HG02870 (cell line): ENCODE data around the gene CNEP1R1.

Source experiments
- ATAC-seq: cut with Tn5 transposase; IDR thresholded peaks from one replicate; pipeline ENCODE4 v1.9.1; 2021; ENCODE audit warnings: mild to moderate bottlenecking, moderate library complexity; ENCODE audit not compliant: unreplicated experiment

Gene CNEP1R1

GRCh38 chr16:50015631-50016030 lies 9.4 kb upstream of the CNEP1R1 start:
- ATAC-seq = no peak

DNA sequence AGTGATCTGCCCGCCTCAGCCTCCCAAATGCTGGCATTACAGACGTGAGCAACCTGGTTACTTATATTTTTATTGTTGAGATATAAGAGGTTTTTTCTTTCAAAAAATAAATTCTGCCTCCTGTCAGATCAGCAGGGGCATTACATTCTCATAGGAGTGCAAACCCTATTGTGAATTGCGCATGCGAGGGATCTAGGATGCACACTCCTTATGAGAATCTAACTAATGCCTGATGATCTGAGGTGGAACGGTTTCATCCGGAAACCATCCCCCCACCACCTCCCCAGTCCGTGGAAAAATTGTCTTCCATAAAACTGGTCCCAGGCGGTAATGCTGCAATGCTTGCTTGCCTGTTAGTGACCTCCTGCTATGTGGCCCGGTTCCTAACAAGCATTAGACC lies 7.5 kb upstream of the CNEP1R1 start:
- ATAC-seq = no peak

DNA sequence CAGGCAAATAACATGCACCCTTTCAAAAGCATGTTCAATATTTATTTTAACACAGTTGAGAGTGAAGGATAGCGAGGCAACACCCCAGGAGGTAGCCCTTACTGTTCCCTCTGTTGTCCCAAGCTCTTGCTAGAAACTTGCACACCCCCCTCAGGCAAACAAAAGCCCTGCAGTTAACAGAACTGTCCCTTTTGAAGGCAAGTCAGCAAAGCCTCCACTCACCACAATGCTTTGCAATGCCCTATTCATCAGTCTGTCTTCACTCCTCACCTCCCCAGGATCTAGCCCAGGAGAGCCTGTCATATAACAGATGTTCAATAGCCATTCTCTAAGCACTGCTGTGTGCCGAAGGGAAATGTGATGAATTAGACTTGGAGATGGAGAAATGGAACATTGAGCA lies 3.5 kb upstream of the CNEP1R1 start:
- no peak for ATAC-seq

- ATAC-seq = no peak
Observed at GRCh38 chr16:50023641-50024040, 1.4 kb upstream of the CNEP1R1 start.

DNA sequence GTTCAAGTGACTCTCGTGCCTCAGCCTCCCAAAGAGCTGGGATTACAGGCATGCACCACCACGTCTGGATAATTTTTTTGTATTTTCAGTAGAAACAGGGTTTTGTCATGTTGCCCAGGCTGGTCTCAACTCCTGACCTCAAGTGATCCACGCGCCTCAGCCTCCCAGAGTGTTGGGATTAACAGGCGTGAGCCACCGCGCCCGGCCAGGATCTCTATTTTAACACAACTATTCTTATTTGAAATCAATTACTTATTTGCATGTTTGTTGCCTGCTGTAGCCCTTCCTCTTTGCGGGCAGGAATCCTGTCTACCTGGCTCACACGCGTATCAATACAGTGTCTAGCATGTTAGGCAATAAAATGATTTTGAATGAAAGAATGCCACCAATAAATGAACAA lies 818 bp upstream of the CNEP1R1 start:
- ATAC-seq = no peak

DNA sequence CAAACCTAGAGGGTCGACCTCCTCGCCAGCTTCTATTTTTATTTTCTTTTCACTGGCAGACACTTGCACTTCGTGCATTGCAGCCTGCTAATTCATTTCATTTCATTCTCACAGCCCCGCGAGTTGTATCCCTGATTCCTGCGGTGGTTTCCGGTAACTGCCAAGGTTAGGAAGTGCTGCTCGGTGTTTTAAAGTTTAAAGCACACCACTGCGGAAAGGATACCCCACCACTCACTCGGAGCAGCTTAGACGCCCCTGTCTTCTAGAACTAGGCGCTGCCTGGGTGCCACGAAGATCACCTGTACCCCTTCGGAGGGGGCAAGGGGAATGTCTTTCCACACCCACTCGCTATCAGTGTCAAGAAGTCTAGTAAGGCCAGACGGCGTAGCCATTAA lies 509 bp downstream of the CNEP1R1 start:
- peak; percentile 2 for ATAC-seq

DNA sequence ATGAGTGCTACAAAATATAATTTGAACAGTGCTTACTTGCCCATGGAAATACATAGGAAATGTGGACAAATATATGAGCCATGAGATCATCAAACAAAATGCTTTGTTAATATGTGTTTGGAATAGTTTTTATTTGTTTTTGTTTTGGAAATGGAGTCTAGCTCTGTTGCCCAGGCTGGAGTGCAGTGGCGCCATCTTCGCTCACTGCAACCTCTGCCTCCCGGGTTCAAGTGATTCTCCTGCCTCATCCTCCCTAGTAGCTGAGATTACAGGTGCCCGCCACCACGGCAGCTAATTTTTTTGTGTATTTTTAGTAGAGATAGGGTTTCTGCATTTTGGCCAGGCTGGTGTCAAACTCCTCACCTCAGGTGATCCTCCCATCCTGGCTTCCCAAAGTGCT lies 2.8 kb downstream of the CNEP1R1 start:
- no peak for ATAC-seq

- ATAC-seq = no peak
Observed at GRCh38 chr16:50035468-50035992, 10.5 kb downstream of the CNEP1R1 start.

GRCh38 chr16:50036426-50036825 lies 11.4 kb downstream of the CNEP1R1 start:
- ATAC-seq = no peak

- no peak for ATAC-seq
Observed at GRCh38 chr16:50037662-50038220, 12.7 kb downstream of the CNEP1R1 start.

DNA sequence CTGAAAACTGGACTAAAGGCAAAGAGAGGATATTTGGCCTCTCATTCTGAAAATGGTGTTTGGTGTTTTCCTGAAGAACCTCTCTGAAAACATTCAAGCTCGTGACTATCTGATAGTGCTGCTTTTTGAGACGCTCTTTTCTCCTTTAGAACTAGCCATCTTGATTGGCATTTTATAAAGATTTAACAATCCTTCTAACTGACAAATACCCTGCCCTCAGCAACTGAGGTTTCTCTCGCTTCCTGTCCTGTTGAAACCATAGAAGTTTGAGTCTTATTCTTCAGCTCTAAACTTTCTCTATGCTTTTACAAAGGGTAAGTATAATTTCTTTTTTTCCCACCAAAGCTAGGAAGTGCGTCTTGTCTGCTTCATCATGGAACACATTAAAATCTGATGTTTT lies 13.3 kb downstream of the CNEP1R1 start:
- ATAC-seq = no peak

- ATAC-seq = no peak
Observed at GRCh38 chr16:50038756-50039529, 13.9 kb downstream of the CNEP1R1 start.

DNA sequence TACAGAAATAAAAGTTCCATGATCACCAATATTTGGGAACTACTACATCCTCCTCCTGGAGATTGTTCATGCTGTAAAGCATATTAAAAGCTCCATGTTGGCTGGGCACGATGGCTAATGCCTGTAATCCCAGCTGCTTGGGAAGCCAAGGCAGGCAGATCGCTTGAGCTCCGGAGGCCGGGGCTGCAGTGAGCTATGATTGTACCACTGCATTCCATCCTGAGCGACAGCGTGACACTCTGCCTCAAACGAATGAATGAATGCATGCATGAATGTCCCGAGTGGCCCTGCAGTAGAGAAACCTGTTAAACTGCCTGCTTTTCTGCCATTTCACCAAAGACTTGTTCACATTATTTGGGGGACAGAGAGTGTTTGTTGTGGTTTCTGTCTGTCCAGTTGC lies 15.0 kb downstream of the CNEP1R1 start:
- ATAC-seq = no peak

- ATAC-seq = no peak
Observed at GRCh38 chr16:50040710-50041109, 15.7 kb downstream of the CNEP1R1 start.

GRCh38 chr16:50043358-50043757 lies 18.3 kb downstream of the CNEP1R1 start:
- ATAC-seq = no peak

DNA sequence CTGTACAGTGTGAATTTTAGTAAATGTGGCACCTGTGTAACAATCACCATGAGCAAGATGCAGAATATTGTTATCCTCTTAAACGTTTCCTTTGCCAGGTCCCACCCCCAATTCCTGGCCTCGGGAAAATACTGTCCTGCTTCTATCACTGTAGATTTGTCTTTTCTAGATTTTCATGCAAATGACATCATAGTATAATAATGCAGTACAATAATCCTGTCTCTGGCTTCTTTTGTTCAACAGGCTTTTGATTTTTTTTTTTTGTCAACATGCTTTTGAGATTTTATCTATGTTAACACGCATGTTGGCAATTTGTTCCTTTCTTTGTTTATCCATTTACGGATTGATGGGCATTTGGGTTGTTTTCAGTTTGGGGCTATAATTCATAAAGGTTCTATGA lies 20.4 kb downstream of the CNEP1R1 start:
- no peak for ATAC-seq

DNA sequence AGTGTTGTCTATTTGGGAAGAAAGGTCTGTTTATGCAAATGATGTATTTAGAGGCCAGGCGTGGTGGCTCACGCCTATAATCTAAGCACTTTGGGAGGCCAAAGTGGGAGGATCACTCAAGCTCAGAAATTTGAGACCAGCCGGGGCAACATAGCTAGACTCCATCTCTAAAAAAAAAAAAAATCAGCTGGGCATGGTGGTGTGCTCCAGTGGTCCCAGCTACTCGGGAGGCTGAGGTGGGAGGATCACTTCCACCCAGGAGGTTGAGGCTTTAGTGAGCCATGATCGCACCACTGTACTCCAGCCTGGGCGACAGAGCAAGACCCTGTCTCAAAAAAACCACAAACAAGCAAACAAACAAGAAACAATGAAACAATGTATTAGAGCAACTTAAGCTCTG lies 21.8 kb downstream of the CNEP1R1 start:
- no peak for ATAC-seq

DNA sequence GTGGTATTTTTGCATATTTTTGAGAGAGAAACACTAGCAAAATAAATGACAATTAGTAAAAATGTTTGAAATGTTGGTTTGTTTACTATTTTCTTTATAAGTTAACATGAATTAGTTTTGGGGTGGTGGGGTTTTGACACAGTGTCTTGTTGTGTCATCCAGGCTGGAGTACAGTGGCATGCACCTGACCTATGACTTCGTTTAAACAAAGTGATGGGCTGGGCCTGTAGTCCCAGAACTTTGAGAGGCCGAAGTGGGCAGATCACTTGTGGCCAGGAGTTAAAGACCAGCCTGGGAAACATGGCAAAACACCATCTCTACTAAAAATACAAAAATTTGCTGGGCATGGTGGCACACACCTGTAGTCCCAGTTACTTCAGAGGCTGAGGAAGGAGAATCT lies 22.8 kb downstream of the CNEP1R1 start:
- no peak for ATAC-seq

GRCh38 chr16:50050802-50051201 lies 25.8 kb downstream of the CNEP1R1 start:
- ATAC-seq = no peak

- ATAC-seq = no peak
Observed at GRCh38 chr16:50056226-50056625, 31.2 kb downstream of the CNEP1R1 start.

DNA sequence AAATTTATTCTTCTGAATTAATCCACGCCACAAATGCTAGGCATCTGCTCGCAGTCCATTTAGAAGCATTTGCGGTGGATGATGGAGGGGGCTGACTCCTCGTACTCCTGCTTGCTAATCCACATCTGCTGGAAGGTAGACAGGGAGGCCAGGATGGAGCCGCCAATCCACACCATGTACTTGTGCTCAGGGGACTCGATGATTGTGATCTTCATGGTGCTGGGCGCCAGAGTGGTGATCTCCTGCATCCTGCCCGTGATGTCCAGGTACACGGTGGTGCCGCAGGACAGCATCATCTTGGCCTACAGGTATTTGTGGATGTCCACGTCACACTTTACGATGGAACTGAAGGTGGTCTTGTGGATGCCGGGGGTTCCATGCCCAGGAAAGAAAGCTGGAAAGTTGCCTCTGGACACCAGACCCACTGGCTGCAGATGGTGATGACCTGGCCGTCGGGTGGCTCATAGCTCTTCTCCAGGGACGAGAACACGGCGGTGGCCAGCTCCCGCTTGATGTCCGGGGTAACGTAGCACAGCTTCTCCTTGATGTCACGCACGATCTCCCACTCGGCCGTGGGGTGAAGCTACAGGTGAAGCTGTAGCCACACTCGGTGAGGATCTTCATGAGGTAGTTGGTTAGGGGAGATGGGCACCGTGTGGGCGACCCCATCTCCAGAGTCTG lies 33.2 kb downstream of the CNEP1R1 start:
- no peak for ATAC-seq

GRCh38 chr16:50059111-50059510 lies 34.1 kb downstream of the CNEP1R1 start:
- no peak for ATAC-seq
